CD14-positive monocyte (primary cell): ENCODE data around the gene PCGF5. TPM values are rescaled to one million over a fixed set of nuclear protein-coding genes. Genes with fewer than 3 reads are reported as not detected.
A peak's percentile ranks its signal among the peaks of the same experiment; 100 is the strongest.

Experiments used
- DNase-seq, 3 donors: peaks; one replicate each; pipeline ENCODE4 v3.0.0-alpha.2; 2011 to 2022
- H2AFZ ChIP-seq: 2 replicates; pipeline ENCODE4 v1.6.0; 2012; ENCODE audit warnings: mild to moderate bottlenecking, low read depth, low read length, inconsistent platforms; ENCODE audit not compliant: insufficient read depth, poor library complexity, severe bottlenecking
- H3K27ac ChIP-seq, 2 donors: 1 replicate in 1 of 2; 2 replicates in 1 of 2; pipeline ENCODE4 v1.5.1; 2012 to 2013; ENCODE audit warnings: low read length in 2 of 2, control low read depth in 1 of 2, inconsistent platforms in 1 of 2, low read depth in 1 of 2, mild to moderate bottlenecking in 1 of 2
- H3K27me3 ChIP-seq, 2 donors: one replicate each; pipeline versions ENCODE4 v1.6.0 to v1.6.1; 2011 to 2013; ENCODE audit warnings: low read length in 2 of 2; ENCODE audit not compliant: control insufficient read depth in 2 of 2, insufficient read depth in 2 of 2
- H3K36me3 ChIP-seq, 2 donors: replicated peaks in 1 of 2; 1 replicate in 1 of 2; 2 replicates in 1 of 2; pipeline versions ENCODE4 v1.5.1 to v1.6.1; 2012 to 2013; ENCODE audit warnings: low read length in 2 of 2, control low read depth in 1 of 2, inconsistent platforms in 1 of 2, mild to moderate bottlenecking in 1 of 2; ENCODE audit not compliant: insufficient read depth in 2 of 2, control insufficient read depth in 1 of 2
- H3K4me1 ChIP-seq, 2 donors: 1 replicate in 1 of 2; 2 replicates in 1 of 2; pipeline versions ENCODE4 v1.5.1 to v1.6.1; 2012 to 2013; ENCODE audit warnings: low read length in 2 of 2, control low read depth in 1 of 2, inconsistent platforms in 1 of 2, mild to moderate bottlenecking in 1 of 2, moderate library complexity in 1 of 2; ENCODE audit not compliant: insufficient read depth in 2 of 2, control insufficient read depth in 1 of 2
- H3K4me2 ChIP-seq: replicated peaks from 2 replicates; pipeline ENCODE3; 2012; ENCODE audit warnings: low read length, moderate library complexity, mild to moderate bottlenecking; ENCODE audit not compliant: poor library complexity, severe bottlenecking; ENCODE audit errors: extremely low read depth
- H3K4me3 ChIP-seq, 3 experiments: fragments of 200-600 bp in 1 of 3; sonication (generic) in 1 of 3; replicated peaks in 1 of 3; 1 replicate in 2 of 3; 2 replicates in 1 of 3; pipeline ENCODE4 v1.5.1; 2011 to 2013; ENCODE audit warnings: low read length in 3 of 3, mild to moderate bottlenecking in 3 of 3, control low read depth in 2 of 3, low read depth in 2 of 3, inconsistent platforms in 1 of 3, moderate library complexity in 1 of 3
- H3K79me2 ChIP-seq: 2 replicates; pipeline ENCODE4 v1.6.0; 2012; ENCODE audit warnings: mild to moderate bottlenecking, control low read depth, inconsistent platforms, low read length, moderate library complexity; ENCODE audit not compliant: insufficient read depth
- H3K9ac ChIP-seq: 2 replicates; pipeline ENCODE4 v1.6.0; 2017; ENCODE audit warnings: low read length, mild to moderate bottlenecking; ENCODE audit not compliant: insufficient read depth, poor library complexity, severe bottlenecking
- H3K9me3 ChIP-seq, 2 donors: replicated peaks in 1 of 2; 1 replicate in 1 of 2; 2 replicates in 1 of 2; pipeline versions ENCODE4 v1.5.1 to v1.6.1; 2012 to 2013; ENCODE audit warnings: low read length in 2 of 2, control low read depth in 1 of 2; ENCODE audit not compliant: control insufficient read depth in 1 of 2, insufficient read depth in 1 of 2
- H4K20me1 ChIP-seq: 2 replicates; pipeline ENCODE4 v1.6.0; 2012; ENCODE audit warnings: mild to moderate bottlenecking, low read length, control low read depth, moderate library complexity; ENCODE audit not compliant: insufficient read depth
- H3K27ac Mint-ChIP-seq, 7 donors: one replicate each; pipeline ENCODE4 v1.8.0; 2020; ENCODE audit warnings: mild to moderate bottlenecking in 7 of 7, mixed read lengths in 7 of 7, moderate library complexity in 6 of 7, inconsistent platforms in 2 of 7
- H3K27me3 Mint-ChIP-seq, 3 donors: one replicate each; pipeline ENCODE4 v1.8.0; 2021 to 2022; ENCODE audit warnings: low read depth in 3 of 3, mild to moderate bottlenecking in 3 of 3, mixed read lengths in 3 of 3, moderate library complexity in 3 of 3, inconsistent platforms in 1 of 3
- H3K36me3 Mint-ChIP-seq, 2 donors: one replicate each; pipeline ENCODE4 v1.8.0; 2020; ENCODE audit warnings: mixed read lengths in 2 of 2, inconsistent platforms in 1 of 2, mild to moderate bottlenecking in 1 of 2
- H3K4me1 Mint-ChIP-seq: one replicate; pipeline ENCODE4 v1.8.0; 2020; ENCODE audit warnings: mild to moderate bottlenecking, mixed read lengths
- H3K4me3 Mint-ChIP-seq, 2 donors: one replicate each; pipeline ENCODE4 v1.8.0; 2020; ENCODE audit warnings: mild to moderate bottlenecking in 2 of 2, mixed read lengths in 2 of 2, moderate library complexity in 1 of 2
- H3K9me3 Mint-ChIP-seq, 7 donors: one replicate each; pipeline ENCODE4 v1.8.0; 2020 to 2022; ENCODE audit warnings: mixed read lengths in 7 of 7, mild to moderate bottlenecking in 6 of 7, moderate library complexity in 6 of 7, inconsistent platforms in 2 of 7
- WGBS: methylation state at CpG from one replicate; pipeline ENCODE4 v1.1.5; 2013; ENCODE audit warnings: missing lambda C conversion rate; ENCODE audit not compliant: insufficient coverage; 5-methylcytosine and 5-hydroxymethylcytosine counted together
- intact Hi-C, 2 donors: fragments of 100-400 bp; cut with micrococcal nuclease; formaldehyde crosslinking; loops; one replicate each; pipeline versions ENCODE4 v1.15.0 to v1.15.1; 2023
- polyA minus RNA-seq: library from RNA; depleted of rRNA, polyadenylated mRNA; stranded (reverse); fragments of >200 nt; gene quantifications from 2 replicates; pipeline ENCODE4 v1.2.3, GENCODE V29; 2012
- polyA plus RNA-seq, 3 donors: library from polyadenylated mRNA; depleted of rRNA in 1 of 3; unstranded in 2 of 3; stranded (reverse) in 1 of 3; fragments of 300-500 nt in 2 of 3; fragments of >200 nt in 1 of 3; fragmentation: Illumina TruSeq in 2 of 3; gene quantifications; 1 replicate in 2 of 3; 2 replicates in 1 of 3; pipeline ENCODE4 v1.2.3, GENCODE V29; 2012 to 2021
- total RNA-seq, 12 experiments: library from RNA in 1 of 12; stranded (reverse) in 1 of 12; fragments of 120-200 nt in 1 of 12; gene quantifications; one replicate each; pipeline ENCODE4 v1.2.4 and lab custom pipeline; 2013 to 2026; ENCODE audit warnings: mixed read lengths in 6 of 12, inconsistent platforms in 1 of 12
- TF ChIP-seq, protein P1 (sequence below): fragments of 200-600 bp; IDR thresholded peaks from one replicate; pipeline ENCODE4 v1.8.0; 2022; ENCODE audit warnings: antibody characterized with exemption, mild to moderate bottlenecking

The PCGF5 gene
- 41.1 TPM for total RNA-seq (2013)
- polyA plus RNA-seq (10 to 100 TPM; 55.2 to 80.3 (median 58.7) TPM), polyA minus RNA-seq (12.9 and 24.3 TPM in 2 replicates), total RNA-seq (lab: John Stamatoyannopoulos, UW) (47.8 to 175 (median 94.7) reads per million in 11 experiments)

DNA sequence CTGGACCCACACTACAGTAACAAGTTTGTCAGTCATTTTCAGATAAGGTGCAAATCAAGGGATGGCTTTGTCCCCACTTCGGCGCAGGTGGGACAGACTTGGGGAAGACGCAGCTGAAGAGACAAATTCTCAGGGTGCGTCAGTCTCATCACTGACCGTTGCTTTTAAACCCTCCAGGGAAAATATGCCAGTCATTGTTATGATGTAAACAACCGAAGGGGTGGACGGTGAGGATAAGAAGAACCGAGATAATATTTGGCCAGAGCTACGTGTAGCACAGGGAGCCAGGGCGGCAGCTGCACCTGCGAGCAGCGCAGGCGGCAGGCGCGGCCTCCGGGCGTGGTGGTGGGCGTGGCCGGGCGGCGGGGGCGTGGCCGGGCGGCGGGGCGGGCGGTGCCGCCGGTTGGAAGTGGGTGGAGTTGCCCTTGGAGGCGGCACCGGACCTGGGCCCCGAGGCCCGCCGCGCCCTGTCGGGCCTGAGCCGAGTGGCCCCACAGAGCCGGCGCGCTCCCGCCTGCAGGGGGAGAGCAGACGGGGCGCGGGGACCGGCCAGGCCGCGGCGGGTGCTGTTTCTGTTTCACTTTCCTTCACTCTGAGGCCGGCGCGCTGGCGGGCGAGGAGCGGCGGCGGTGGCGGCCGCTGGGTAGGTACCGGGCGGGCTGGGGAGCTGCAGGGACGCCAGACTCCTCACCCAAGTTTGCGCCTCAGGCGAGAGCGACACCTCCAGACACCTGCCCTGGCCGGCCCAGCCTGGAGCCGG is at the start of gene PCGF5:
Gene PCGF5, plus strand, starts transcription at position 470 of the 760 bp plus-strand sequence. CDS start 2,209 bp downstream, outside the sequence.
- Mint-ChIP-seq H3K36me3 (peaks cover 17 to 19% of the 10 kb centered on the region in 2 donors), H3K4me3 (peak within 1 kb of the TSS; percentile 90 to 97), H3K9me3 (no peaks in the 10 kb centered on the region), H3K27ac (peak within 1 kb of the TSS; percentile 84 to 93 (median 90)), H3K27me3 (peaks cover 0 to 5% (median 4%) of the 10 kb centered on the region in 3 donors), H3K4me1 (peaks cover 43% of the 10 kb centered on the region)
- WGBS, result under 1% methylated on average over 48 of the region's 66 CpGs
- intact Hi-C loops, result loop anchor here (2.0 kb wide), 3 partner anchors 22 to 58 kb away; no protein-coding TSS in a partner anchor
- DNase-seq, result peak; percentile 89 to 91 (median 90)
- H3K27ac ChIP-seq, result peak within 1 kb of the TSS; percentile 71 to 96
- TF ChIP-seq, protein P1, sequence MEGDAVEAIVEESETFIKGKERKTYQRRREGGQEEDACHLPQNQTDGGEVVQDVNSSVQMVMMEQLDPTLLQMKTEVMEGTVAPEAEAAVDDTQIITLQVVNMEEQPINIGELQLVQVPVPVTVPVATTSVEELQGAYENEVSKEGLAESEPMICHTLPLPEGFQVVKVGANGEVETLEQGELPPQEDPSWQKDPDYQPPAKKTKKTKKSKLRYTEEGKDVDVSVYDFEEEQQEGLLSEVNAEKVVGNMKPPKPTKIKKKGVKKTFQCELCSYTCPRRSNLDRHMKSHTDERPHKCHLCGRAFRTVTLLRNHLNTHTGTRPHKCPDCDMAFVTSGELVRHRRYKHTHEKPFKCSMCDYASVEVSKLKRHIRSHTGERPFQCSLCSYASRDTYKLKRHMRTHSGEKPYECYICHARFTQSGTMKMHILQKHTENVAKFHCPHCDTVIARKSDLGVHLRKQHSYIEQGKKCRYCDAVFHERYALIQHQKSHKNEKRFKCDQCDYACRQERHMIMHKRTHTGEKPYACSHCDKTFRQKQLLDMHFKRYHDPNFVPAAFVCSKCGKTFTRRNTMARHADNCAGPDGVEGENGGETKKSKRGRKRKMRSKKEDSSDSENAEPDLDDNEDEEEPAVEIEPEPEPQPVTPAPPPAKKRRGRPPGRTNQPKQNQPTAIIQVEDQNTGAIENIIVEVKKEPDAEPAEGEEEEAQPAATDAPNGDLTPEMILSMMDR, result peak; percentile 27
- no peaks in the 10 kb centered on the region for H3K27me3 ChIP-seq
- peak within 1 kb of the TSS; percentile 81 for H3K4me2 ChIP-seq
- H3K4me1 ChIP-seq, result peaks cover 18 to 43% of the 10 kb centered on the region in 2 donors
- H3K4me3 ChIP-seq, result peak within 1 kb of the TSS; percentile 56 to 93 (median 77)
- H2AFZ ChIP-seq, result peak within 1 kb of the TSS; percentile 75
- H3K36me3 ChIP-seq, result peaks cover 10 to 19% of the 10 kb centered on the region in 2 donors
- H3K9ac ChIP-seq, result peak within 1 kb of the TSS; percentile 99
- H3K9me3 ChIP-seq, result no peaks in the 10 kb centered on the region
- H4K20me1 ChIP-seq, result peaks cover 15% of the 10 kb centered on the region
- peaks cover 26% of the 10 kb centered on the region for H3K79me2 ChIP-seq

DNA sequence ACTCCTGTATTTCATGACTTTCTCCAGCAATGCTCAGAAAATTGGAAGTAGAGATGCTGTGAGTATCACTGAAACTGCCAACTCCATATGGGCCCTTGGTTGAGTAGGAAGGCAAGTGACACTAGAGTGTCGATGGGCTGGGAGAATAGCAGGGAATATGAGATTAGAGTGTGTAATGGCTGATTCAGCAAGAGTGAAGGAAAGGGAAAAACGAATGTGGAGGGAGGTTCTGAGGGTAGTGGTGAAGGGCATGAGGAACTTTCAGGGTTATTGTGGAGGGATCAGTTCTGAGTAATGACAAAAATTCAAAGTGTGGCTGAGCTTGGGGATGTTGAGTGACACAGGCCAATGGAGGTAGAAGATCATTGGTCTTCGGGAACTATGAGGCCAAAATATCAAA is 49.0 kb upstream of the PCGF5 start:
- H3K79me2 ChIP-seq, result no peaks in the 10 kb centered on the region
- intact Hi-C loops, result no loop called here
- TF ChIP-seq, protein P1, result no peak
- H3K27me3 Mint-ChIP-seq, result peaks cover 0 to 9% (median 1%) of the 10 kb centered on the region in 3 donors
- H2AFZ ChIP-seq, result no peak overlapping the region
- no peak overlapping the region for H3K9ac ChIP-seq
- peaks cover 0 to 3% of the 10 kb centered on the region in 2 donors for H3K27me3 ChIP-seq
- no peak overlapping the region for H3K4me3 Mint-ChIP-seq
- H3K27ac ChIP-seq, result no peak overlapping the region
- H3K36me3 ChIP-seq, result no peaks in the 10 kb centered on the region
- peaks cover 3% of the 10 kb centered on the region for H3K4me1 Mint-ChIP-seq
- no peak overlapping the region for H3K4me2 ChIP-seq
- no peaks in the 10 kb centered on the region for H3K4me1 ChIP-seq
- DNase-seq, result no peak
- H3K27ac Mint-ChIP-seq, result peak overlapping the region in 1 of 7 donors; percentile 11
- H3K36me3 Mint-ChIP-seq, result no peaks in the 10 kb centered on the region
- H3K9me3 ChIP-seq, result no peaks in the 10 kb centered on the region
- WGBS, result 100% methylated on average over 2 of the region's 3 CpGs
- H3K4me3 ChIP-seq, result no peak overlapping the region
- H4K20me1 ChIP-seq, result no peaks in the 10 kb centered on the region
- peaks cover 2 to 10% (median 3%) of the 10 kb centered on the region in 7 donors for H3K9me3 Mint-ChIP-seq
